Spleen (tissue), 13 donors: ENCODE measurements around the gene KCND2. TPM values are rescaled to one million over a fixed set of nuclear protein-coding genes. Genes with fewer than 3 reads are reported as not detected.

Experiments
- DNase-seq: peaks from one replicate; pipeline ENCODE4 v3.0.0-alpha.2; 2020
- H3K27ac ChIP-seq, 8 donors: fragments of 200-600 bp; sonication (generic) in 7 of 8; 1 replicate in 4 of 8; 2 replicates in 4 of 8; pipeline versions ENCODE4 v1.5.0 to v1.8.0; 2016 to 2021; ENCODE audit warnings: inconsistent platforms in 4 of 8, mild to moderate bottlenecking in 4 of 8, moderate library complexity in 1 of 8
- H3K27me3 ChIP-seq, 7 donors: fragments of 200-600 bp; sonication (generic) in 6 of 7; replicated peaks in 1 of 7; 1 replicate in 4 of 7; 2 replicates in 3 of 7; pipeline versions ENCODE4 v1.5.0 to v1.8.0; 2016 to 2021; ENCODE audit warnings: inconsistent platforms in 3 of 7, mild to moderate bottlenecking in 1 of 7
- H3K36me3 ChIP-seq, 6 donors: fragments of 200-600 bp; sonication (generic) in 5 of 6; 1 replicate in 4 of 6; 2 replicates in 2 of 6; pipeline versions ENCODE4 v1.5.0 to v1.8.0; 2016 to 2021; ENCODE audit warnings: inconsistent platforms in 2 of 6
- H3K4me1 ChIP-seq, 6 donors: fragments of 200-600 bp; sonication (generic) in 5 of 6; 1 replicate in 3 of 6; 2 replicates in 3 of 6; pipeline versions ENCODE4 v1.5.0 to v1.8.0; 2016 to 2021; ENCODE audit warnings: inconsistent platforms in 3 of 6
- H3K4me3 ChIP-seq, 8 donors: fragments of 200-600 bp; sonication (generic) in 7 of 8; 1 replicate in 4 of 8; 2 replicates in 4 of 8; pipeline versions ENCODE4 v1.5.0 to v1.8.0; 2016 to 2021; ENCODE audit warnings: inconsistent platforms in 4 of 8, mild to moderate bottlenecking in 4 of 8, moderate library complexity in 2 of 8
- H3K9me3 ChIP-seq, 8 donors: fragments of 200-600 bp; sonication (generic) in 7 of 8; 1 replicate in 4 of 8; 2 replicates in 4 of 8; pipeline versions ENCODE4 v1.5.0 to v1.8.0; 2016 to 2021; ENCODE audit warnings: inconsistent platforms in 4 of 8
- CTCF ChIP-seq, 11 experiments: fragments of 200-600 bp in 7 of 11; fragments of 450-650 bp in 4 of 11; sonication (generic) in 4 of 11; IDR thresholded peaks in 8 of 11; conservative IDR thresholded peaks in 3 of 11; 1 replicate in 7 of 11; 2 replicates in 4 of 11; pipeline versions ENCODE4 v1.4.0 to v1.8.0; 2016 to 2021; ENCODE audit warnings: antibody characterized with exemption in 11 of 11, inconsistent platforms in 4 of 11, mild to moderate bottlenecking in 1 of 11
- POLR2A ChIP-seq, 3 donors: fragments of 450-650 bp; IDR thresholded peaks; one replicate each; pipeline ENCODE4 v1.5.1; 2017; ENCODE audit warnings: antibody characterized with exemption in 3 of 3, mild to moderate bottlenecking in 1 of 3
- POLR2AphosphoS5 ChIP-seq, 3 donors: sonication (generic); formaldehyde crosslinking; IDR thresholded peaks; one replicate each; pipeline ENCODE4 v1.5.1; 2017; ENCODE audit warnings: antibody characterized with exemption in 3 of 3
- WGBS, 5 donors: extraction: QIAGEN DNeasy Blood & Tissue Kit in 3 of 5; methylation state at CpG; one replicate each; pipeline versions ENCODE4 v1.1.5 to v1.1.7; 2013 to 2018; 5-methylcytosine and 5-hydroxymethylcytosine counted together
- intact Hi-C: fragments of 100-400 bp; cut with DNase I; formaldehyde crosslinking; loops from one replicate; pipeline ENCODE4 v1.15.0; 2023; ENCODE audit warnings: low total_unique reads
- long read RNA-seq, 2 donors: transcript quantifications; one replicate each; lab custom pipeline, GENCODE V29; 2026
- polyA plus RNA-seq, 3 donors: library from polyadenylated mRNA; stranded (reverse); fragments of 200-250 nt; gene quantifications; one replicate each; pipeline ENCODE4 v1.2.1, GENCODE V29; 2013
- total RNA-seq, 7 donors: library from RNA; depleted of rRNA in 3 of 7; stranded (reverse); fragments of >200 nt in 3 of 7; fragmentation: NEBNext Ultra II Directional in 4 of 7; extraction: Animal tissue kit (Norgen Biotek cat#: 25700) in 4 of 7; gene quantifications; one replicate each; pipeline versions ENCODE4 v1.1.0 to v1.2.1, GENCODE V29; 2016 to 2021
- donor health status: healthy with polysubstance abuse.
- donor health status: DM: no; HTN: no; CAD: no; lungs with moderate emphysema.
- donor health status: DM: no; HTN: no; CAD: no.
- donor health status: Bipolar disorder and iron deficiency.
- donor health status: healthy.
- donor health status: DM: no; HTN: no; CAD: no.
- donor health status: DM: yes; HTN: yes; CAD: no.

KCND2 gene
- total RNA-seq (under 1 TPM in 6 of 7 donors, not detected in 1; 0.13 to 0.80 (median 0.29) TPM), polyA plus RNA-seq (under 1 TPM; 0.02 to 0.32 (median 0.11) TPM)
- long read RNA-seq, donor 1 = 0 reads
- long read RNA-seq, donor 2 = 0 reads

GRCh38 chr7:120272701-120273475 is at the start of gene KCND2:
KCND2 (plus strand) TSS chr7:120273175.
- no peaks in the 10 kb centered on the region for H3K36me3 ChIP-seq
- H3K27me3 ChIP-seq = peaks cover 0 to 47% (median 18%) of the 10 kb centered on the region in 7 donors
- peak within 1 kb of the TSS in 6 of 8 donors; percentile 24 to 62 (median 30) for H3K4me3 ChIP-seq
- 2 to 3% (median 2%) methylated on average over 47 to 69 of the region's 69 CpGs for WGBS, 5 donors
- peaks cover 0 to 7% (median 0%) of the 10 kb centered on the region in 8 donors for H3K9me3 ChIP-seq
- peaks cover 0 to 16% (median 7%) of the 10 kb centered on the region in 6 donors for H3K4me1 ChIP-seq
- intact Hi-C loops = no loop called here
- no peak for DNase-seq
- no peak within 1 kb of the TSS for H3K27ac ChIP-seq
- TF ChIP-seq POLR2A (IDR thresholded peaks at IDR 0.05) = no peak
- no peak for TF ChIP-seq POLR2AphosphoS5 (IDR thresholded peaks at IDR 0.05)
- no peak for TF ChIP-seq CTCF (IDR thresholded peaks at IDR 0.05 in 8 of 11, conservative IDR thresholded peaks at IDR 0.05 in 3 of 11)

- H3K27ac ChIP-seq = no peak overlapping the region
- H3K36me3 ChIP-seq = no peaks in the 10 kb centered on the region
- 40 to 51% (median 43%) methylated on average over 1 of the region's 1 CpG for WGBS, 5 donors
- H3K9me3 ChIP-seq = peaks cover 0 to 8% (median 0%) of the 10 kb centered on the region in 8 donors
- no peak for DNase-seq
- intact Hi-C loops = no loop called here
- no peaks in the 10 kb centered on the region for H3K27me3 ChIP-seq
- no peak overlapping the region for H3K4me3 ChIP-seq
- H3K4me1 ChIP-seq = no peaks in the 10 kb centered on the region
- TF ChIP-seq CTCF (IDR thresholded peaks at IDR 0.05 in 8 of 11, conservative IDR thresholded peaks at IDR 0.05 in 3 of 11) (no peak), POLR2A (IDR thresholded peaks at IDR 0.05) (no peak), POLR2AphosphoS5 (IDR thresholded peaks at IDR 0.05) (no peak)
Measured at GRCh38 chr7:120226188-120226587, 46.8 kb upstream of the KCND2 start.

- no peak for DNase-seq
- Histone ChIP-seq H3K27me3 (no peaks in the 10 kb centered on the region), H3K4me3 (no peak overlapping the region), H3K36me3 (no peaks in the 10 kb centered on the region), H3K4me1 (no peaks in the 10 kb centered on the region), H3K9me3 (peaks cover 0 to 8% (median 0%) of the 10 kb centered on the region in 8 donors), H3K27ac (no peak overlapping the region)
- WGBS, 5 donors = 74 to 84% (median 79%) methylated on average over 3 of the region's 3 CpGs
- intact Hi-C loops = no loop called here
- TF ChIP-seq POLR2AphosphoS5 (IDR thresholded peaks at IDR 0.05) = no peak
- no peak for TF ChIP-seq POLR2A (IDR thresholded peaks at IDR 0.05)
- TF ChIP-seq CTCF (IDR thresholded peaks at IDR 0.05 in 8 of 11, conservative IDR thresholded peaks at IDR 0.05 in 3 of 11) = no peak
Measured at GRCh38 chr7:120227255-120227654, 45.7 kb upstream of the KCND2 start.

- Histone ChIP-seq H3K4me1 (no peaks in the 10 kb centered on the region), H3K27ac (no peak overlapping the region), H3K9me3 (peaks cover 0 to 8% (median under 1%) of the 10 kb centered on the region in 8 donors), H3K36me3 (no peaks in the 10 kb centered on the region), H3K27me3 (no peaks in the 10 kb centered on the region), H3K4me3 (no peak overlapping the region)
- intact Hi-C loops = no loop called here
- 63 to 72% (median 67%) methylated on average over 3 of the region's 3 CpGs for WGBS, 5 donors
- DNase-seq = no peak
- no peak for TF ChIP-seq POLR2AphosphoS5 (IDR thresholded peaks at IDR 0.05)
- no peak for TF ChIP-seq CTCF (IDR thresholded peaks at IDR 0.05 in 8 of 11, conservative IDR thresholded peaks at IDR 0.05 in 3 of 11)
- TF ChIP-seq POLR2A (IDR thresholded peaks at IDR 0.05) = no peak
Measured at GRCh38 chr7:120229084-120229483, 43.9 kb upstream of the KCND2 start.
